ENCODE results near the gene ABCG4.

DNA sequence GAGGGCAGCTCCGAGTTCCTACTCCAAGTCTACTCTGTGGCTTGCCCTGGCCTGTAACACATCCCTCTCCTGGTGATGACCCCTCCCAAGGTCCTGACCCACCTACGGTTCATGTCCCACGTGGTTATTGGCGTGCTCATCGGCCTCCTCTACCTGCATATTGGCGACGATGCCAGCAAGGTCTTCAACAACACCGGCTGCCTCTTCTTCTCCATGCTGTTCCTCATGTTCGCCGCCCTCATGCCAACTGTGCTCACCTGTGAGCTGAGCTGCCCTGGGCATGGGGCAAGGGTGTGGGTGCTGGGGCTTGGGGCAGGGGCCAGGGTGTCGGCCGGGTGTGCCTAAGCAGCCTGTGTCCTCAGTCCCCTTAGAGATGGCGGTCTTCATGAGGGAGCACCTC lies 9.6 kb downstream of the ABCG4 start:
- TF ChIP-seq POLR2A (IDR thresholded peaks at IDR 0.05): no peak
- TF ChIP-seq, protein P1, sequence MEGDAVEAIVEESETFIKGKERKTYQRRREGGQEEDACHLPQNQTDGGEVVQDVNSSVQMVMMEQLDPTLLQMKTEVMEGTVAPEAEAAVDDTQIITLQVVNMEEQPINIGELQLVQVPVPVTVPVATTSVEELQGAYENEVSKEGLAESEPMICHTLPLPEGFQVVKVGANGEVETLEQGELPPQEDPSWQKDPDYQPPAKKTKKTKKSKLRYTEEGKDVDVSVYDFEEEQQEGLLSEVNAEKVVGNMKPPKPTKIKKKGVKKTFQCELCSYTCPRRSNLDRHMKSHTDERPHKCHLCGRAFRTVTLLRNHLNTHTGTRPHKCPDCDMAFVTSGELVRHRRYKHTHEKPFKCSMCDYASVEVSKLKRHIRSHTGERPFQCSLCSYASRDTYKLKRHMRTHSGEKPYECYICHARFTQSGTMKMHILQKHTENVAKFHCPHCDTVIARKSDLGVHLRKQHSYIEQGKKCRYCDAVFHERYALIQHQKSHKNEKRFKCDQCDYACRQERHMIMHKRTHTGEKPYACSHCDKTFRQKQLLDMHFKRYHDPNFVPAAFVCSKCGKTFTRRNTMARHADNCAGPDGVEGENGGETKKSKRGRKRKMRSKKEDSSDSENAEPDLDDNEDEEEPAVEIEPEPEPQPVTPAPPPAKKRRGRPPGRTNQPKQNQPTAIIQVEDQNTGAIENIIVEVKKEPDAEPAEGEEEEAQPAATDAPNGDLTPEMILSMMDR (IDR thresholded peaks at IDR 0.05): no peak

All from thyroid gland (tissue), 4 donors.